GM19023 (cell line): Measurements from ENCODE around the gene SMARCB1.

Source experiments
- ATAC-seq: cut with Tn5 transposase; IDR thresholded peaks from one replicate; pipeline ENCODE4 v1.9.1; 2021; ENCODE audit warnings: mild to moderate bottlenecking, moderate library complexity; ENCODE audit not compliant: unreplicated experiment

The SMARCB1 gene

DNA sequence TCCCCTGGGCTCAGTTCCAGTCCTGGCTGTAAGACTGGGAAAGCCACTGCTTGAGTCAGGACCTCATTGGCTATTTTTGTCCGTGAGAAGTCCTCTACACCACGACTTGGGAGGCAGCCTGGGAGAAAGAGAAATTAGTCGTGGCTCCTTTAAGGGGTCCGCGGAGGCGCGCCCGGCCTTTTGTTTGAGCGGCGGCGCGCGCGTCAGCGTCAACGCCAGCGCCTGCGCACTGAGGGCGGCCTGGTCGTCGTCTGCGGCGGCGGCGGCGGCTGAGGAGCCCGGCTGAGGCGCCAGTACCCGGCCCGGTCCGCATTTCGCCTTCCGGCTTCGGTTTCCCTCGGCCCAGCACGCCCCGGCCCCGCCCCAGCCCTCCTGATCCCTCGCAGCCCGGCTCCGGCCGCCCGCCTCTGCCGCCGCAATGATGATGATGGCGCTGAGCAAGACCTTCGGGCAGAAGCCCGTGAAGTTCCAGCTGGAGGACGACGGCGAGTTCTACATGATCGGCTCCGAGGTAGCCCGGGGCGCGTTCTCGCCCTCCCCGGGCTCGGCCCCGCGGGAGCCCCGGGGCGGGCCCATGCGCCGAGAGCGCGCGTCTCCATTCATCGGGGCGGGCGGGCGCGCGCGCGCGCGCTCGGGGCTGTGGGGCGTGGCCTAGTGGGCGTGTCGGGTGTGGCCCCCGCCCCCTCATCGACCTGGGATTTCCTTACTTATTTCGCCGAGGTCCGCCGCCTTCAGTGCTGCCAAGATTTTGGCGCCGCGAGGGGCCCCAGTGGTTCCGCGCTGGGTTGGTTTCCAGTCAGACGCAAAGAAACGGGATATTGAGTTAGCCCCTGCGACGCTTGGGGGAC lies at the start of gene SMARCB1:
Gene SMARCB1, plus strand, starts transcription at position 215 of the 848 bp plus-strand sequence. Its CDS starts 204 bp downstream, at position 419.
- peak; percentile 63 for ATAC-seq

DNA sequence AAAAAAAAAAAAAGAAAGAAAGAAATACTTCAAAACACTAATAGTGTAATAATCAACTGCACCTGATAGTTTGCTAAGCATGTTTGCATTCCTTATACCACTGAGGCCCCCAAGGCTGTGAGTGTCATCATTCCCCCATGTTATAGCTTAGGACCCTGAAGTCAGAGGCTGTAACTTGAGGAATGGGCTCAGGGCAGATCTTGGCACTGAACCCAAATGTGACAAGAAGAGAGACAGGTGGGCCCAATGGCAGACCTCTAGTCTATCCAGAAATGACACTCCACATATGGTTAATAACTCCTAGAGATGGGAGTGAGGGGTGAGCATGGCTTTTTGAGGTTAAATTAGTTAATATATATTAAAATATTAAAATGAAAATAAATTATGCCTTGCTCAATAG lies 49.1 kb upstream of the SMARCB1 start:
- ATAC-seq: no peak

DNA sequence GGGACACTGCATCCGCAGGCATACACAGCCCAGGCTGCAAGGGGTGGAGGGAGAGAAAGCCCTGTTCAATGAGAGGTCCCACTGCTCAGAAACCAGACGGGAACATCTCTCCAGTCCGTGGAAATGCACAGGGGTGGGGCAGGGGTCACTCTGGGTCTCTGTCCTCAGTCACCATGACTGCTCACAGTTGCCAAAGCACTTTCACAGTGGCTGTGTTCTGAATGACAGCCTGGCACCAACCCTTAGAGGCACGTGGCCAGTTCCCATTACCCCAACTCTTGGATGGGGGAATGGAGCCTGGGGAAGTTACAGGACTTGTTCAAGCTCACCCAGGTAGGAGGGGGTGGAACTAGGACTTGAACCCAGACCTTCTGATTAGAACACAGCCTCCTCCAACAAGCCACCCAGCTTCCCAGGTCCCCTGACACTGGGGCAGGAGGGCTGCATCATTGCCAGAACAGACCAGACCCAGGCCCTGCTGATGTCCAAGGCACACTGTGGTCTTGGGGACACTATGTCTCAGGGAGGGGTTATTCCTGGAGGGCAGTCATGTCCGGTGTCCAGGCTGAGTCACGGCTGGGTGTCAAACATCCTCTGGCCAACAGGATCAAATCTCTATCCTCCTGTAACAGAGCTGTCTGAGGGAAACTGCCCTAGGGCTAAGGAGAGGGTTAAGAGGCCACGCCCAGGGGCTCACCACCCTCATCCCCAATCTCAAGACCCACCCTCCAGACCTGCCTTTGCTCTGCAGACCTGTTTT lies 44.1 kb upstream of the SMARCB1 start:
- no peak for ATAC-seq

DNA sequence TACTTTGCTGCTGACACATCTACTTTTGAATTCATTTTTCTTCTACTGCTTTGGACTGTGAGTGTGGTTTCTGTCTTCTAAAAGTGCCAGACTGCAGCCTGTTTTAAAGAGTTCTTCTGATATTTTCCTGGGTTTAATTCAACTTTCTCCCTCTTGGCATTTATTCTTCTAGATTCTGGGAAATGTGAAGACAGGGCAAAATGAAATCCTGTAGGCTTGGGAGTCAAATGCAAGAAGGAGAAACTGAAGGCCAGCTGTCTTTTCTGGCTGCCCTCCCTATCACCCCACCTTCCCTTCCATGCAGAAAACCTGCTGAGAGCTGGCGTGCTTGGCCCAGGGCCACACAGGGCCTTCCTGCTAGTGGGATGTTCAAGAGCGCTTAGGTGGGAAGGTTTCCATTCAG lies 43.5 kb upstream of the SMARCB1 start:
- no peak for ATAC-seq

DNA sequence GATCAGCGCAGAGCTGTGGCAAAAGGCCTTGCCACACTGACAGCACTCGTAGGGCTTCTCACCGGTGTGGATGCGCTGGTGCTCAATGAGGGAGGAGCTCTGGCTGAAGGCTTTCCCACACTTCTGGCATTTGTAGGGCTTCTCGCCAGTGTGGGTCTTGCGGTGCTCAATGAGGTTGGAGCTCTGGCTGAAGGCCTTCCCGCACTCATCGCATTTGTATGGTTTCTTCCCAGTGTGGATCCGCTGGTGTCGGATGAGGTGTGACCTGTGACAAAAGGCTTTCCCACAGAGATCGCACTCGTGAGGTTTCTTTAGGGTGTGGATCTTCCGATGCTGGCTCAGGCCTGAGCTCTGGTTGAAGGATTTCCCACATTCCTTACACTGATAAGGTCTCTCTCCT lies 42.8 kb upstream of the SMARCB1 start:
- ATAC-seq: no peak

DNA sequence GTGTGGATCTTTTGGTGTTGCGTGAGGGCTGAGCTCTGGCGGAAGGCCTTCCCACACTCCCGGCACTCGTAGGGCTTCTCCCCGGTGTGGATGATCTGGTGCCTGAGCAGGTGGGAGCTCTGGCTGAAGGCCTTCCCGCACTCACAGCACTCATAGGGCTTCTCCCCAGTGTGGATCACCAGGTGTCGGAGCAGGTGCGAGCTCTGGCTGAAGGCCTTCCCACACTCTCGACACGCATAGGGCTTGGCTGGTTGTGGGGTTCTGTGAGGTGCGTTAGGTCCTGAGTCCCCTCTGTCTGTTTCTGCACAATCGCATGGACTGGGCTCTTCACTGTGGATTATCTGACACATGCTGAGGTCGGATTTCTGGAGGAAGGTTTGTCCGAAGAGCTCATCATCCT lies 42.3 kb upstream of the SMARCB1 start:
- ATAC-seq: no peak

DNA sequence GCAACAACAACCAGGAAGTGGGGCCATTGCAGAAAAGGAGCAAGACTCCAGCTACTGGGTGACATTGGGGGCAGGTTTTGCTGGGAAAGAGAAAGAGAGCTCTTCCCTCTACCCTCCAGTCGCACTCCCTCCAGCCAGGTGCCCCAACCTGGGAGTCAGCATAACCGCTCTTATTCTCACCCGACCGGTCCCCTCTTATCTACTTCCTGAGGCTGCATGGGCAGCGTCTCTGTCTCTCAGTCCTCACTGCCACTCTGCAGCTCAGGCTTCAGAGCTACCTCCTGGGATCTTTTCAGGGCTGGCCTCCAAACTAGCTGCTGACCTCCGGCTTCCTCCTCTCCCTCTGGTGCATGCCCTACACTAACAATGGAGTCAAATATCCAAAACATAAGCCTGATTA lies 41.0 kb upstream of the SMARCB1 start:
- ATAC-seq: no peak

DNA sequence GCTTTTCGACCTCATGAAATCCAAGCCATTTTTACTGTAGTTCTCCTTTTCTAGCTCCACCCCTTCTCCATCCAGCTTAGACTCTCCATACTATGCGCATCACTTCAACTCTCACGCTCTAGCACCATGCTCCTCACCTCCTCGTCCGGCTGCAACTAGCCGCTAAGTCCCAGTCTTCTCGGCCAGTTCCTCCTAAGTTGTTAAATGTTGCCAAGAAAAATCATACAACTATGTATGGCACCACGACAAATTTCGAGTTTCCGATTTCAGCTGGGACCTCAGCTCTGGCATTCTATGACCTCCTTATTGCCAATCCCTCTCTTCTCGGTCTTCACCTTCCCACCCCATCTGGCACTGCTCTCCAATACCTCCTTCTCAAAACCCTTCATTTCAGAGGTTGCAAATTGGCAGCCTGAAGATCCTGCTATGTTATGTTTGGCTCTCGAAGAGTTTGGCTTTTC lies 36.9 kb upstream of the SMARCB1 start:
- no peak for ATAC-seq

DNA sequence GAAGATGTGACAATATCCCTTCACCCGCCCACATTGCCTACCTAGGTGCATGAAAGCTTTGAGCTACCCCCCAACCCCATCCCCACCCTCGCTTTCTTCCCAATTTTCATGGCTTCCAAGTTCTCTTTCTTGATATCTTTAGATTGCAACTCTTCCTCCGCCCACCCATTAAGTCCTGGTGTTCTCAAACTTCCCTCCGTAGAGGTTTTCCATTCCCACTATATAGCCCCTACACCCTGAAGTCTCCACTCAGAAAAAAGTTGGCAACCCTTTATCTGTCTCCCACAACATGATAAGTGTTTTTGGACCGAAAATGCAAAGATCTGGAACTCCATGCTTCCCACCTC lies 36.4 kb upstream of the SMARCB1 start:
- no peak for ATAC-seq

DNA sequence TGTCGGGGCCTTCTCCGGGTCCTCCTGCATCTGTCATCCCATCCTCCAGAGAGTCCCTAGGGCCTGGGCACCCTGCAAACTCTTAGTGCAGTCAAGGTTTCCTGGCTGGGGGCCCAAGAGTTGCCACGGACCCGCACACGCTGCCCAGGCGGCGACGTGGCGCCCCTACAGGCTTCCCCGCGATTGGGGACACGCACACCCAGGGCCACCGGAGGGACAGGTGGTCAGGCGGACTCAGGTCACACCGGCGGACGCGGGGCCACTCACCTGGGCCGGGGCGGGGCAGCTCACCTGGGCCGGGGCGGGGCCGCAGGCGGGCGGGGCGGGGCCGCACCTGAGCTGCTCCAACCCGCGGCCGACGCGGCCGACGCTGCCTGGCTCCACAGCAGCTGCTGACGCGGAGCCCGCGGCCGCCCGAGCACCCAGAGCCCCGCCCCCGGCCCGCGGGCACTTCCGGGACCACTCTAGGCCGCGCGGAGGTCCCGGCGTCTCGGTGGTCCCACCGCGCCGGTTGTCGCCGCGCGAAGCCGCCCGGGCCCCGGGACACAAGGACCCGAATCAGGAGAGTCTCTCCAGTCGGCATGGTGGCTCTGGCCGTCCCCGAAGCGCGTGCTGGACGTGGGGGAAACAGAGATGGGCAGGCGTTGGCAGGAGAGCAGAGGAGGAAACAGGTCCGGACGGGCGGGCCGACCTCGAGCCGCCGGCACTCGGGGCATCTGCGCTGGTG lies 35.9 kb upstream of the SMARCB1 start, which contains the start of gene ZNF70:
Gene ZNF70, minus strand, starts transcription at position 399 of the 727 bp plus-strand sequence. CDS start 5,972 bp downstream, outside the sequence.
- ATAC-seq: peak; percentile 76

DNA sequence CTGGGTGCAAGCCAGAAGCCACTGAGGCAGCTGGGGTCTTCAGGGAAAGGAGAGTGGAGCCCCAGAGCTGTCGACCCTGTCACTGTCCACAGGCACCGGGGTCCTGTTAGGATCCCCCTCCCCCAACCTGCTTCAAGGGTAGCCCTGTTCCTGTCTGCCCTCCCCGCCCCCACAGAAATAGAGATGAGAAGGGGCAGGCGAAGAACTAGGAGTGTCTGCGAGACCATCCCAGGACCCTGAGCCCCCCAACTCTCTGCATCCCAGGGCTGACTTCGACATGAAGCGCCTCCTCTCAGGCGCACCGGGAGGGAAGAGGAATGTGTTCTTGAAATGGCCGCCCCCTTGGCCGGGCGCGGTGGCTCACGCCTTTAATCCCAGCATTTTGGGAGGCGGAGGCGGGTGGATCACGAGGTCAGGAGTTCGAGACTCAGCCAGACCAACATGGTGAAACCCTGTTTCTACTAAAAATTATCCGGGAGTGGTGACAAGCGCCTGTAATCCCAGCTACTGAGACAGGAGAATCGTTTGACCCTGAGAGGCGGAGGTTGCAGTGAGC lies 35.2 kb upstream of the SMARCB1 start:
- no peak for ATAC-seq

DNA sequence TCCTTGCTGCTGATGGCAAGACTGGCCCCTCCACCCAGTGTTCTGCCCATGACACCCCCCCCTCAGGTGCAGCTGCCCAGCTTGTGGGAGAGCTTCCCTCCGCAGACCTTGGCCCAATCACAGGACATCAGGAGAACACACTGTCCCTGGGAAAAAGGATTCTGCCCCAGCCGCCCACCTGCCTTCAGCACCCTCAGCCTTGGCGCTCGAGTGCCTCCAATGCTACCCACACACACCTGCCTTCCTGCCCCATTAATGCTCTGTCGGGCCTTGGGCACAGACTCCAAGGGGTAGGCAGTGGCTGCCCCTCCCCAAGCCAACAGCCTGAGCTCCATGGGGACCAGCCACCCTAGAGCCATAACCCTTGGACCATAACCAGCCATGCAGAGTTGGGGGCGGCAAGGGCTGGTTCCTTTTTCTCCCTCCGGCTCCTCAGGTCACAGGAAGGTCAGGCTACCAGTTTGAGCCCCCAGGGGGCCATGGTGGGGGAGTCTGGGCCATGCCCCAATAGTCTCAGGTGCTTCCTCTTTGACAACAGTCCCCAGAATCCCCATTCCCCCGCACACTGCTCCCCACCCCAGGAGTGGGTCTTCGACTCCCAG lies 34.6 kb upstream of the SMARCB1 start:
- no peak for ATAC-seq

DNA sequence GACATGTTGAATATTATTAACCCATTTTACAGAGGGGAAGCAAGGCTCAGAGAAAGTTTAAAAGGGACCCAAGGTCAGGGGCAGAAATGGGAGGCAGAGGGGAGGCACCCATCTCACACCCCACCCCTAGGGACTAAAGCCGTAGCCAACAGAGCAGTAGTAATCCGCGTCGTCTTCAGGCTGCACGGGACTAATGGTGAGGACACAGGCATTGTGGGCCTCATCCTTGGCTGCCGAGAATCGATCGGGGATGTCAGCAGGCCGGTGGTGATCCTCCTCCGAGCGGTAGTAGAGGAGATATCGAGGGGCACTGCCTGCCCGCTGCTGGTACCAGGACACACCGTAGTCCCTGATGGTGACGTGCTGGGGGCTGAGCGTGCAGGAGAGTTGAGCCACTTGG lies 34.0 kb upstream of the SMARCB1 start:
- ATAC-seq: no peak

DNA sequence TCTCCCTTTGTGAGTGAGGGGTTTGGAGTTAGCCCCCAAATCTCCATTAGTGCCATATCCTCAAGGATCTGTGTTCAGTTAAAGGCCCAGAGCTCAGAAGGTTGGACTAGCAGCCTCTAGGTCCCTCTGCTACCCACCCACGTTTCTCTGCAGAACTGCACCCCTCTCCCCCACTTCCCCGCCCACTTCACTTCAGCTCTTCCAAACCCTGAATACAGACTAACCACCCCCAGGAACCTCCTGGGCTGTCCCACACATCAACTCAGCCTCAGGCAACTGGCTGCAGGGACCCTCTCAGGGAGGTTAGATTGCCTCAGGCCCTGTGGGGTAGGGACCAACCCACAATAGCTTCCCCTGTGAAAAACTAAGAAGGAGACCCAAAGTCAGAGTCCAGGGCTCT lies 33.4 kb upstream of the SMARCB1 start:
- ATAC-seq: no peak

DNA sequence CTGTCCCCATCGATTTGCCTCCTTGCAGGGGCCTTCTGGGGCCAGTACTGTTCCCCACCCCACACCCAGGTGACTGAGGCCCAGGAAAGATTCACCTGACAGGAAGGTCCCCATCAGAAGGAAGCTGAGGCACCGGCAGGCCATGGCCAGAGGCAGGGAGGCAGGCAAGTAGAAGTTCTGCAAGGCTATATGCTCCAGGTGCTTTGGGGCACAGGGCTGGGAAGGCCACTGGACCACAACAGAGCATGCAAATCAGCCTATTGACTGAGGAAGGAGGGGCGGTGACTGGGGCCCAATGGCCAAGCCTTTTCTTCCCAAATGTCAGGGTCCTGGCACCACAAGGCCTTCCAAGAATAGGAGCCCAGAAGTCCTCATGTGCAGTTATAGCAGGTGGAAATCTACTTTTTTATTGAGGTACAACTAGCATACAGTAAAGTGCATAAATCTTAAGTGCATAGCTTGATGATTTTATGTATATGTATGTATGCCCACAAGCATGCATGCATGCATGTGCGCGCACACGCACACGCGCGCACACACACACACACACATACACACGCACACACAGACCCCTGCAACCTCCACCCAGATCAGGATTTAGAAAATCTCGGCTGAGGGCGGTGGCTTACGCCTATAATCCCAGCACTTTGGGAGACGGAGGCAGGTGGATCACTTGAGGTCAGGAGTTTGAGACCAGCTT lies 32.4 kb upstream of the SMARCB1 start, which contains the start of gene VPREB3:
Gene VPREB3, minus strand, starts transcription at position 206 of the 700 bp plus-strand sequence. Its CDS starts 62 bp downstream, at position 144.
- no peak for ATAC-seq

DNA sequence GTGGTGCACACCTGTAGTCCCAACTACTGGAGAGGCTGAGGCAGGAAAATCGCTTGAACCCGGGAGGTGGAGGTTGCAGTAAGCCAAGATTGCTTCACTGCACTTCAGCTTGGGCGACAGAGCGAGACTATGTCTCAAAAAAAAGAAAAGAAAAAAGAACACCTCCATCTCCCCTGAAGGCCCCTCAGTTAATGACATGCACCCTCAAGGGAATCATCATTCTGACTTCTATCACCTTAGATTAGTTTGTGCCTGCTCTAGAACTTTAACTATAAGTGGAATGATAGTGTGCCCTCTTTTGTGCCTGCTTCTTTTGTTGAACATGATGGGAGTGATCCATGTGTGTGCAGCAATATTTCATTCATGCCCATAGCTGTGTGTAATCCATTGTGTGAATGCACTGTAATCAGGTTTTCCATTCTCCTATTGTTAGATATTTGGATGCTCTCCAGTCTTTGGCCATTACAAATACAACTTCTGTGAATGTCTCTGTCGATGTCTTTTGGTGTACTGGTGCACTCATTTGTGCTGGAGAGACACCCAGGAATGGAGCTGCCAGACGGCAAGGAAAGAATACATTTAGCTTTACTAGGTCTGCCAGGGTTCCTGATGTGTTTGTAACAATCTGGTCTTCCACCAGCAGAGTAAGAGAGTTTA lies 31.7 kb upstream of the SMARCB1 start:
- ATAC-seq: no peak

DNA sequence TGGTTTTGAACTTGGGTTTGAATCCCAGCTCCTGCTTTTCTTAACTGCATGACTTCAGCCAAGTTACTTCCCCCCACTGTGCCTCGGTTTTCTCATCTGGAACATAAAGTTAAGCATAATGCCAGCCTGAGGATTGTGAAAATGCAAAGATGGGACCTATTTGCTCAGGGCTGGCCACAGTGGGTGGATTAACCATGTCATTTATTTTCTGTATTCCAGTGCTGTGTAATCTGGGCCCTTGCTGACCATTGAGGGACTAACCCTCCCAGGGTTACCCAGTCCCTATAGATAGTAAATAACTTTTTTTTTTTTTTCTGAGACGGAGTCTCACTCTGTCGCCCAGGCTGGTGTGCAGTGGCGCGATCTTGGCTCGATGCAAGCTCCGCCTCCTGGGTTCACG lies 31.1 kb upstream of the SMARCB1 start:
- ATAC-seq: no peak

DNA sequence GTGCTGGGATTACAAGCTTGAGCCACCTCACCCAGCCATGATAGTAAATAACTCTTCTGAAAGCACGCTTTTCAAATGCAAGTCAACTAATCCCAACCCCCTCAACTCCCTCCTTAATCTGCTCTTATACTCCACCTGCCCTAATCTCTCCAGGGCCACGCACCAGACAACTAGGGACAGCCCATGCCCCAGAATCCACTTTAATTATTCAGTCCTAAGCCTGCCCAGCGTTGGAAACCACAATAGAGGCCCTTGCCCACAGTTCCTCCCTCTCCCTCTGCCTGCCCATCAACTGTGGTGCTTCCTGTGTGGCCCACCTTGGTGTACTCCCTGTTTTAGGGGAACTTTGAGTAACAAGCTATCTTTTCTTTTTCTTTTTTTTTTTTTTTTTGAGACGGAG lies 29.9 kb upstream of the SMARCB1 start:
- no peak for ATAC-seq

DNA sequence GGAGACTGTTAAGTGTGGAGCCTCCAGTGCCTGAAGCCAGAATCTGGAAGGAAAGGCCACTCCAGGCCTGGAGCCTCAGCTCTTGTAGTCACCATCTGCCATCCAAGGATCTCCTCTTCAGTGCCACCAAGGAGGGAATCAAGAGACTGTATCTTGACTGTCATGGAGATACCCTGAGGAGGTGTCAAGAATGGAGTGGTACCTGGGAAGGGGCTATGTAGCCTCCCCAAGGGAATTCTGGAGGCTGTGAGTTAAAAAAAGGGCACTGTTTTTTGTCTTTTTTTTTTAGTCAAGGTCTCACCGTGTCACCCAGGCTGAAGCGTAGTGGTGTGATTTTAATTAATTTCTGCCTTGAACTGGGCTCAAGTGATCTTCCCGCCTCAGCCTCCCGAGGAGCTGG lies 27.2 kb upstream of the SMARCB1 start:
- no peak for ATAC-seq
